Measurements from ENCODE around the gene ANKRD29. TPM values are rescaled to one million over a fixed set of nuclear protein-coding genes. Genes with fewer than 3 reads are reported as not detected.

ANKRD29 gene
- total RNA-seq, 1 donor from 2014 or later: 0.65 TPM

- Histone ChIP-seq H3K9ac (no peak overlapping the region), H3K27me3 (peaks cover 26% of the 10 kb centered on the region), H3K4me1 (no peaks in the 10 kb centered on the region), H4K20me1 (ENCODE audit: low read depth) (no peaks in the 10 kb centered on the region), H3K9me3 (ENCODE audit: low read depth) (no peaks in the 10 kb centered on the region), H2AFZ (replicated peaks) (no peak overlapping the region), H3K79me2 (ENCODE audit: low read depth) (no peaks in the 10 kb centered on the region), H3K4me2 (no peak overlapping the region), H3K36me3 (no peaks in the 10 kb centered on the region), H3K27ac (no peak overlapping the region), H3F3A (ENCODE audit: low read depth) (peaks cover 6% of the 10 kb centered on the region), H3K4me3 (no peak overlapping the region)
- DNase-seq (ENCODE audit: low spot score): no peak
- Mint-ChIP-seq H3K4me1 (peaks cover 1% of the 10 kb centered on the region), H3K9me3 (no peaks in the 10 kb centered on the region), H3K4me3 (no peak overlapping the region), H3K27me3 (ENCODE audit: insufficient read depth, low read depth) (peaks cover 27% of the 10 kb centered on the region), H3K36me3 (no peaks in the 10 kb centered on the region), H3K27ac (no peak overlapping the region)
- TF ChIP-seq CTCF (IDR thresholded peaks at IDR 0.05): no peak
- no peak for TF ChIP-seq EZH2phosphoT487 (IDR thresholded peaks at IDR 0.05)
- TF ChIP-seq EZH2 (IDR thresholded peaks at IDR 0.05): no peak
Measured at GRCh38 chr18:23683671-23684070, 21.0 kb upstream of the ANKRD29 start.

GRCh38 chr18:23683155-23683554 is 20.4 kb upstream of the ANKRD29 start:
- Histone ChIP-seq H3K4me2 (no peak overlapping the region), H3K27ac (no peak overlapping the region), H3F3A (ENCODE audit: low read depth) (peaks cover under 1% of the 10 kb centered on the region), H3K4me3 (no peak overlapping the region), H3K9me3 (ENCODE audit: low read depth) (no peaks in the 10 kb centered on the region), H3K27me3 (peaks cover 21% of the 10 kb centered on the region), H2AFZ (replicated peaks) (no peak overlapping the region), H4K20me1 (ENCODE audit: low read depth) (no peaks in the 10 kb centered on the region), H3K79me2 (ENCODE audit: low read depth) (no peaks in the 10 kb centered on the region), H3K9ac (no peak overlapping the region), H3K4me1 (no peaks in the 10 kb centered on the region), H3K36me3 (no peaks in the 10 kb centered on the region)
- H3K9me3 Mint-ChIP-seq: no peaks in the 10 kb centered on the region
- no peak overlapping the region for H3K4me3 Mint-ChIP-seq
- no peak for TF ChIP-seq CTCF (IDR thresholded peaks at IDR 0.05)
- no peak for TF ChIP-seq EZH2phosphoT487 (IDR thresholded peaks at IDR 0.05)
- TF ChIP-seq EZH2 (IDR thresholded peaks at IDR 0.05): no peak
- H3K27me3 Mint-ChIP-seq (ENCODE audit: insufficient read depth, low read depth): peaks cover 22% of the 10 kb centered on the region
- H3K36me3 Mint-ChIP-seq: no peaks in the 10 kb centered on the region
- DNase-seq (ENCODE audit: low spot score): no peak
- H3K4me1 Mint-ChIP-seq: no peaks in the 10 kb centered on the region
- H3K27ac Mint-ChIP-seq: no peak overlapping the region

GRCh38 chr18:23682472-23682871 is 19.8 kb upstream of the ANKRD29 start:
- Histone ChIP-seq H3K27ac (no peak overlapping the region), H3K9me3 (ENCODE audit: low read depth) (no peaks in the 10 kb centered on the region), H3K9ac (no peak overlapping the region), H3K4me1 (no peaks in the 10 kb centered on the region), H3F3A (ENCODE audit: low read depth) (no peaks in the 10 kb centered on the region), H4K20me1 (ENCODE audit: low read depth) (no peaks in the 10 kb centered on the region), H3K27me3 (peaks cover 14% of the 10 kb centered on the region), H3K36me3 (no peaks in the 10 kb centered on the region), H3K4me3 (no peak overlapping the region), H3K4me2 (no peak overlapping the region), H2AFZ (replicated peaks) (no peak overlapping the region), H3K79me2 (ENCODE audit: low read depth) (no peaks in the 10 kb centered on the region)
- Mint-ChIP-seq H3K27me3 (ENCODE audit: insufficient read depth, low read depth) (peaks cover 15% of the 10 kb centered on the region), H3K27ac (no peak overlapping the region), H3K4me3 (no peak overlapping the region), H3K36me3 (no peaks in the 10 kb centered on the region), H3K9me3 (no peaks in the 10 kb centered on the region), H3K4me1 (no peaks in the 10 kb centered on the region)
- TF ChIP-seq EZH2phosphoT487 (IDR thresholded peaks at IDR 0.05): no peak
- no peak for TF ChIP-seq EZH2 (IDR thresholded peaks at IDR 0.05)
- TF ChIP-seq CTCF (IDR thresholded peaks at IDR 0.05): no peak
- DNase-seq (ENCODE audit: low spot score): no peak

Measured in neural progenitor cell (in vitro differentiated cells).